ENCODE measurements around the gene COIL.

Gene COIL

GRCh38 chr17:56979091-56979480 lies 18.2 kb upstream of the COIL start:
- TF ChIP-seq, protein P1, sequence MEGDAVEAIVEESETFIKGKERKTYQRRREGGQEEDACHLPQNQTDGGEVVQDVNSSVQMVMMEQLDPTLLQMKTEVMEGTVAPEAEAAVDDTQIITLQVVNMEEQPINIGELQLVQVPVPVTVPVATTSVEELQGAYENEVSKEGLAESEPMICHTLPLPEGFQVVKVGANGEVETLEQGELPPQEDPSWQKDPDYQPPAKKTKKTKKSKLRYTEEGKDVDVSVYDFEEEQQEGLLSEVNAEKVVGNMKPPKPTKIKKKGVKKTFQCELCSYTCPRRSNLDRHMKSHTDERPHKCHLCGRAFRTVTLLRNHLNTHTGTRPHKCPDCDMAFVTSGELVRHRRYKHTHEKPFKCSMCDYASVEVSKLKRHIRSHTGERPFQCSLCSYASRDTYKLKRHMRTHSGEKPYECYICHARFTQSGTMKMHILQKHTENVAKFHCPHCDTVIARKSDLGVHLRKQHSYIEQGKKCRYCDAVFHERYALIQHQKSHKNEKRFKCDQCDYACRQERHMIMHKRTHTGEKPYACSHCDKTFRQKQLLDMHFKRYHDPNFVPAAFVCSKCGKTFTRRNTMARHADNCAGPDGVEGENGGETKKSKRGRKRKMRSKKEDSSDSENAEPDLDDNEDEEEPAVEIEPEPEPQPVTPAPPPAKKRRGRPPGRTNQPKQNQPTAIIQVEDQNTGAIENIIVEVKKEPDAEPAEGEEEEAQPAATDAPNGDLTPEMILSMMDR (IDR thresholded peaks at IDR 0.05; ENCODE audit: control extremely low read depth, extremely low read depth, low read depth, missing control alignments) = no peak
- CTCF ChIA-PET = interaction anchor here (0.8 to 3.5 kb wide), 6 partner anchors 10 to 106 kb away, joined by 3 to 17 read pairs (median 4); partner anchors contain the start of genes AKAP1 and COIL
- POLR2A ChIA-PET = interaction anchor here (0.8 to 1.2 kb wide), 2 partner anchors 31 to 65 kb away, joined by 3 to 4 read pairs; no protein-coding TSS in a partner anchor
- no peak for DNase-seq (ENCODE audit: extremely low spot score)

- ChIA-PET CTCF (interaction anchor here (0.8 to 3.5 kb wide), 9 partner anchors 10 to 159 kb away, joined by 3 to 17 read pairs (median 3); partner anchors contain the start of genes AKAP1 and COIL), POLR2A (interaction anchor here (0.6 to 1.2 kb wide), 3 partner anchors 29 to 64 kb away, joined by 3 to 4 read pairs (median 3); no protein-coding TSS in a partner anchor)
- TF ChIP-seq, protein P1 (IDR thresholded peaks at IDR 0.05; ENCODE audit: control extremely low read depth, extremely low read depth, low read depth, missing control alignments) = no peak
- DNase-seq (ENCODE audit: extremely low spot score) = peak; percentile 47
Observed at GRCh38 chr17:56978441-56979090, 17.7 kb upstream of the COIL start.

- DNase-seq (ENCODE audit: extremely low spot score) = peak; percentile 96
- CTCF ChIA-PET = interaction anchor here (0.8 to 3.5 kb wide), 5 partner anchors 17 to 158 kb away, joined by 3 to 17 read pairs (median 3); partner anchors contain the start of gene COIL
- POLR2A ChIA-PET = interaction anchor here (0.6 to 1.2 kb wide), 2 partner anchors 28 to 64 kb away, joined by 3 to 4 read pairs; no protein-coding TSS in a partner anchor
- TF ChIP-seq, protein P1 (IDR thresholded peaks at IDR 0.05; ENCODE audit: control extremely low read depth, extremely low read depth, low read depth, missing control alignments) = no peak
Observed at GRCh38 chr17:56977673-56978395, 17.0 kb upstream of the COIL start, which contains the start of gene SCPEP1. TSS of gene SCPEP1 (plus strand) at chr17:56978131. CDS start at chr17:56978160, 29 bp downstream.

DNA sequence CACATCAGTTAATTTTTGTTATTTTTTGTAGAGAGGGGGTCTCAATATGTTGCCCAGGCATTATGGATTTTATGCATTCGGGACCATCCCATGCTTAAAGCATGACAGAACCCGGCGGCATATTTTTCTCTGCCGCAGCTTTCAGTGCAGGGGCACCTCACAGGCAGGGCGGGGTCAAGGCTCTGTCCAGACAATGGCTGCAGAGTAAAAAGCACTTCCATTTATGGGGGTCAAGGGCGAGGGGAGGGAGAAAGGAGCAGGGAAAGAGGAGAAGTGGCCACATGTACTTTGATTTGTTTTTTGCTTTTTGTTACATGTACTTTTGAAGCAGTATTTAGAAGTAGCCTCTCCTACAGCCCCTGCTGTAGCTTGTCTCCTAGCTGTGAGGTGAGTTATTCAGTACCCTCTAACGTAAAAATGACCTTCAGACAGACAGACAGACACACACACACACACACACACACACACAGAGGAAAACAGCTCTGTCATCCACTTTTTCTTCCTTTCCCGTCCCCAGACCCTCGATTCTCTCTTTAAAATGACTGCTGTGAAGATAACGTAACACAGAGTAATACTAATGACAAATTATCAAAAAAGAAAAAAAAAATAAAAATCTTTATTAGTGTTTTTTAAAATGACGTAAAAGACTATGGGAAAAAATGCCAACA lies 16.2 kb upstream of the COIL start:
- POLR2A ChIA-PET = no interaction called here
- TF ChIP-seq, protein P1 (IDR thresholded peaks at IDR 0.05; ENCODE audit: control extremely low read depth, extremely low read depth, low read depth, missing control alignments) = no peak
- no peak for DNase-seq (ENCODE audit: extremely low spot score)
- CTCF ChIA-PET = interaction anchor here (1.0 to 3.5 kb wide), 4 partner anchors 17 to 157 kb away, joined by 3 to 17 read pairs (median 4); partner anchors contain the start of gene COIL

DNA sequence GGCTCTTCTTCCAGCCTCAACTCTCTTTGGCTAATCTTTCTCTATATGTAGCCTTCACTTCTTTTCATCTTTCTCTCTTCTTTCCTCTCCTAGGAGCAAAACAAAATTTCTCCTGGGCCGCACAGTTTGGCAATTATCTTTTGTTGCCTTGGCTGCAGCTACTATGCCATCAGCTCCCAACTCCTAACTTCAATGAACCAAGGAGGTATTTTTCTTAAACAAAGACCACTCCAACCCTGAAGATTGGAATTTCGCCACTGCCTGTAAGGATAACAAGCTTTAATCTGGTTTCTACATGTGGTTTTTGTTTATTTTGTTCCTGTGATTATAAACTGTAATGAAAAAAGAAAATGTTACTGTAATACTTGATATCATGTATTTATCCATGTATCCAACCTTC lies 14.8 kb upstream of the COIL start:
- CTCF ChIA-PET = interaction anchor here (0.9 to 1.5 kb wide), 3 partner anchors 9 to 111 kb away, joined by 3 to 4 read pairs (median 3); no protein-coding TSS in a partner anchor
- no peak for DNase-seq (ENCODE audit: extremely low spot score)
- TF ChIP-seq, protein P1 (IDR thresholded peaks at IDR 0.05; ENCODE audit: control extremely low read depth, extremely low read depth, low read depth, missing control alignments) = no peak

GRCh38 chr17:56974055-56974454 lies 13.2 kb upstream of the COIL start:
- DNase-seq (ENCODE audit: extremely low spot score) = no peak
- CTCF ChIA-PET = no interaction called here
- POLR2A ChIA-PET = no interaction called here
- TF ChIP-seq, protein P1 (IDR thresholded peaks at IDR 0.05; ENCODE audit: control extremely low read depth, extremely low read depth, low read depth, missing control alignments) = no peak

More for the DNA sequence above, 14.8 kb upstream of the COIL start:
- POLR2A ChIA-PET = no interaction called here
